IPS DF 6.9 (cell line): ENCODE data around the gene DNAH14.
"Not testable (repeated sequence)": the region's sequence is repeated elsewhere in the genome, so short reads cannot be mapped to it uniquely, and the experiment has no call there.

Experiments
- DNase-seq: peaks from one replicate; pipeline ENCODE4 v3.0.0-alpha.2; 2013; ENCODE audit warnings: low read depth, low spot score
- H3K27ac ChIP-seq: one replicate; pipeline ENCODE4 v1.5.1; 2013; ENCODE audit warnings: low read length, control low read depth
- H3K27me3 ChIP-seq: 2 replicates; pipeline ENCODE4 v1.6.1; 2013; ENCODE audit warnings: mild to moderate bottlenecking, low read length; ENCODE audit not compliant: control insufficient read depth, insufficient read depth
- H3K36me3 ChIP-seq: 2 replicates; pipeline ENCODE4 v1.6.1; 2013; ENCODE audit warnings: low read length; ENCODE audit not compliant: control insufficient read depth, insufficient read depth
- H3K4me1 ChIP-seq: 2 replicates; pipeline ENCODE4 v1.6.1; 2013; ENCODE audit warnings: low read length; ENCODE audit not compliant: control insufficient read depth, insufficient read depth
- H3K4me3 ChIP-seq: 2 replicates; pipeline ENCODE4 v1.5.1; 2013; ENCODE audit warnings: mild to moderate bottlenecking, low read length
- H3K9me3 ChIP-seq: 2 replicates; pipeline ENCODE4 v1.6.1; 2013; ENCODE audit warnings: low read length, inconsistent platforms; ENCODE audit not compliant: control insufficient read depth, insufficient read depth
- WGBS: extraction: QIAGEN DNeasy Blood & Tissue Kit; methylation state at CpG from one replicate; pipeline ENCODE4 v1.1.7; 2013; ENCODE audit warnings: mixed read lengths, missing lambda C conversion rate; ENCODE audit not compliant: insufficient read length, insufficient coverage; 5-methylcytosine and 5-hydroxymethylcytosine counted together

DNAH14 gene

DNA sequence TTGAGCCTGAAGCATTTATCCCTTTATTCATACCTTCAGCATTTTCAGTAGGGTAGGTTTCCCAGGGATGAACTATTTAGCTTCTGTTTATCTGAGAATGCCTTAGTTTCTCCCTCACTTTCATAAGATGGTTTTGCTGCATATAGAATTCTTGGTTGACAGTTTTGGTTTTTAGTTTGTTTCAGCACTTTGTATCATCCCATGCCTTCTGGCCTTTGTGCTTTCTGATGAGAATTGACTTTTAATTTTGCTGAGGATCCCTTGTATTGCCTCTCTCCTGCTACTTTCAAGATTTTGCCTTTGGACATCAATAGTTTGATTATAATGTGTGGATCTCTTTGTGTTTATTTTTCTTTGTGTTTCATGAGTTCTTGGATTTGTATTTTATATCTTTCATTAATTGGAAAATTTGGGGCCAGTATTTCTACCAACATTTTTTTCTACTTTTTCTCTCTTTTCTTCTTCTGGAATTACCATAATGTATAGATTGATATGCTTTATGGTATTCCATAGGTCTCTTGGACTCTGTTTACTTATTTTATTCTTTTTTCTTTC, 261.8 kb downstream of the DNAH14 start:
- DNase-seq: no peak
- H3K4me3 ChIP-seq: no peak overlapping the region

DNA sequence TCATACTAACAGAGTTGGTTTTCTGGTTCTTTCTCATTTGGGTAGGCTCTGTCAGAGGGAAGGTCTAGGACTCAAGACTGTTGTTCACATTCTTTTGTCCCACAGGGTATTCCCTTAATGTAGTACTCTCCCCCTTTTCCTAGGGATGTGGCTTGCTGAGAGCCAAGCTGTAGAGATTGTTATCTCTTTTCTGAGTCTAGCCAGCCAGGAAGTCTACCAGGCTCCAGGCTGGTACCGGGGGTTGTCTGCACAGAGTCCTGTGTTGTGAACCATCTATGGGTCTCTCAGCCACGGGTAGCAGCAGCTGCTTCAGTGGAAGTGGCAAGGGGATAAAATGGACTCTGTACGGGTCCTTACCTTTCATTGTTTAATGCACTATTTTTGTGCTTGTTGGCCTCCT, 272.0 kb downstream of the DNAH14 start:
- H3K4me1 ChIP-seq: no peaks in the 10 kb centered on the region
- no peak for DNase-seq
- H3K9me3 ChIP-seq: no peaks in the 10 kb centered on the region
- no peaks in the 10 kb centered on the region for H3K36me3 ChIP-seq
- no CpG with 5 or more reads among the region's 3 CpGs for WGBS
- no peaks in the 10 kb centered on the region for H3K27me3 ChIP-seq
- no peak overlapping the region for H3K4me3 ChIP-seq
- no peak overlapping the region for H3K27ac ChIP-seq

More for the DNA sequence above, 261.8 kb downstream of the DNAH14 start:
- no peaks in the 10 kb centered on the region for H3K36me3 ChIP-seq
- no peak overlapping the region for H3K27ac ChIP-seq
- H3K4me1 ChIP-seq: no peaks in the 10 kb centered on the region
- no peaks in the 10 kb centered on the region for H3K27me3 ChIP-seq
- H3K9me3 ChIP-seq: no peaks in the 10 kb centered on the region; the same call in 1 of the 2 replicates

DNA sequence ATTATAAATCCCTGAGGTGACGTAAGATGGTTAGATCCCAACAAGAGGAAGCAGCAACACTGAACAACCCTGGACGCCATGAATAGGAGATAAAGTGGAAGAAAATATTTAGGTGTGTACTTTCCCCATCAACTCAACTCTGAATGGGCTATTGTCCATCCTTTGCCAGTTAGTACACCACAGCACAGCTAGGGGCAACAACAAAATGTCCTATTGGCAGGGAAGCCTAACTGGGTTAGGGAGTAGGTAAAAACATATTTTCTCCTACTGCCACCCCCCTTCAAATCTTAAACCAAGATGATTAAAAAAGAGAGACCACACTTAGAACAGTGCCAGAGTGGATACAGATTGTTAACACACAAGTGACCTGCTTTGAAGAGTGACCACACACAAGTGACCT, 278.3 kb downstream of the DNAH14 start:
- Histone ChIP-seq H3K36me3 (no peaks in the 10 kb centered on the region), H3K9me3 (no peaks in the 10 kb centered on the region), H3K4me3 (no peak overlapping the region), H3K27me3 (no peaks in the 10 kb centered on the region), H3K4me1 (no peaks in the 10 kb centered on the region), H3K27ac (no peak overlapping the region)
- WGBS: no CpG with 5 or more reads among the region's 2 CpGs
- no peak for DNase-seq

DNA sequence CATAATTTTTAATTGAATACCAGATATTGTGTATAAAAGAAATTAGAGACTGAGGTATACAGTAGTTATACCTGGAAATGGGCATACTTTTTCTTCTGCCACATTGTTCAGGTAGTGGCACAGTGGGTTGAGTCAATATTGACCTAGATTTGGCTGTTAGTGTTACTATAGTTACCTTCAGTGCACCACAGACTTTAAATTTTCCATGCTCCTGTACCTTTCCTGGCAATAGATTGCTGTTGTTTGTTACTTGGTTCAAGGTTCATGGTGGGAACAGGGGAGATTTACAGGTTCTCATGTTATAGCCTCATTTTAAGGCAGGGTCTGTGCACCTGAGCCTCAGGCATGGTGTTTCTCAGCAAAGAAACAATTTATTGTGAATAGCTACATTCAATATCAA, 279.7 kb downstream of the DNAH14 start:
- Histone ChIP-seq H3K27me3 (no peaks in the 10 kb centered on the region), H3K36me3 (no peaks in the 10 kb centered on the region), H3K4me3 (no peak overlapping the region), H3K27ac (no peak overlapping the region), H3K4me1 (no peaks in the 10 kb centered on the region), H3K9me3 (no peaks in the 10 kb centered on the region)
- no peak for DNase-seq

DNA sequence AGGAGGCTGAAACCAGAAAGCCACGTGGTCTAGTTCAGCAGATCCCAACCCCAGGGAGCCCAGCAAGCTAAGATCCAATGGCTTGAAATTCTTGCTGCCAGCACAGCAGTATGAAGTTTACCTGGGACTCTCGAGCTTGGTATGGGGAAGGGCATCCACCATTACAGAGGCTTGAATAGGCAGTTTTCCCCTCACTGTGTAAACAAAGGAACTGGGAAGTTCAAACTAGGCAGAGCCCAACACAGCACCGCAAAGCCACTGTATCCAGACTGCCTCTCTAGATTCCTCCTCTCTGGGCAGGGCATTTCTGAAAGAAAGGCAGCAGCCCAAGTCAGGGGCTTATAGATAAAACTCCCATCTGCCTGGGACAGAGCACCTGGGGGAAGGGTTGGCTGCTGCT, 280.7 kb downstream of the DNAH14 start:
- not testable (repeated sequence) for H3K4me3 ChIP-seq, H3K4me1 ChIP-seq, H3K27me3 ChIP-seq, H3K36me3 ChIP-seq, DNase-seq, H3K27ac ChIP-seq, H3K9me3 ChIP-seq
- WGBS: no CpG with 5 or more reads among the region's 3 CpGs

DNA sequence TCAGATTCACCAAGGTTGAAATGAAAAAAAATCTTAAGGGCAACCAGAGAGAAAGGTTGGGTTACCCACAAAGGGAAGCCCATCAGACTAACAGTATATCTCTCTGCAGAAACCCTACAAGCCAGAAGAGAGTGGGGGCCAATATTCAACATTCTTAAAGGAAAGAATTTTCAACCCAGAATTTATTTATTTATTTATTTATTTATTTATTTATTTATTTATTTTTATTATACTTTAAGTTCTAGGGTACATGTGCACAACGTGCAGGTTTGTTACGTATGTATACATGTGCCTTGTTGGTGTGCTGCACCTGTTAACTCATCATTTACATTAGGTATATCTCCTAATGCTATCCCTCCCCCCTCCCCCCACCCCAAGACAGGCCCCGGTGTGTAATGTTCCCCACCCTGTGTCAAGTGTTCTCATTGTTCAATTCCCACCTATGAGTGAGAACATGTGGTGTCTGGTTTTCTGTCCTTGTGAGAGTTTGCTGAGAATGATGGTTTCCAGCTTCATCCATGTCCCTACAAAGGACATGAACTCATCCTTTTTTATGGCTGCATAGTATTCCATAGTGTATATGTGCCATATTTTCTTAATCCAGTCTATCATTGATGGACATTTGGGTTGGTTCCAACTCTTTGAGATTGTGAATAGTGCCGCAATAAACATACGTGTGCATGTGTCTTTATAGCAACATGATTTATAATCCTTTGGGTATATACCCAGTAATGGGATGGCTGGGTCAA, 282.4 kb downstream of the DNAH14 start:
- H3K36me3 ChIP-seq, H3K9me3 ChIP-seq, H3K27ac ChIP-seq, H3K4me3 ChIP-seq, H3K4me1 ChIP-seq, H3K27me3 ChIP-seq, DNase-seq: not testable (repeated sequence)
- WGBS: no CpG with 5 or more reads among the region's 5 CpGs

DNA sequence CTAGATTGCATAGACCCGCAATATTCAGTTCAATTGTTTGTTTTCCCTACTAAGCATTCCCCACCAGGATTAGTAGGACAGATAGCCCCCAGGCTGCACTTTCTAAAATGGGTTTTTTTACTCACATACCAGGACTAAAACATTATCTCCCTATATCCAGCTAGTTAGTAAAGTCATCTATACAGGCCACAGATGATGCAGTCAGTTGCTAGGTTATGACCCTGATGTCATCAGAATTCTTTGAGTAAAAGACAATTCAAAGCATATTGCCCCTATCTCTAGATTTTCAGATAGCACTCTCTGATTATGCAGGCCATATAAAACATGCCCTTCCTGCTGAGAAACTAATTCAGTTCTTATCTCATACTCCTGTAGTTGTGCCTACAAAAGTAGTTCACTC, 294.8 kb downstream of the DNAH14 start:
- Histone ChIP-seq H3K36me3 (no peaks in the 10 kb centered on the region), H3K9me3 (no peaks in the 10 kb centered on the region), H3K4me1 (no peaks in the 10 kb centered on the region), H3K4me3 (no peak overlapping the region), H3K27ac (no peak overlapping the region), H3K27me3 (no peaks in the 10 kb centered on the region)
- no peak for DNase-seq
- no CpG with 5 or more reads among the region's 1 CpG for WGBS

DNA sequence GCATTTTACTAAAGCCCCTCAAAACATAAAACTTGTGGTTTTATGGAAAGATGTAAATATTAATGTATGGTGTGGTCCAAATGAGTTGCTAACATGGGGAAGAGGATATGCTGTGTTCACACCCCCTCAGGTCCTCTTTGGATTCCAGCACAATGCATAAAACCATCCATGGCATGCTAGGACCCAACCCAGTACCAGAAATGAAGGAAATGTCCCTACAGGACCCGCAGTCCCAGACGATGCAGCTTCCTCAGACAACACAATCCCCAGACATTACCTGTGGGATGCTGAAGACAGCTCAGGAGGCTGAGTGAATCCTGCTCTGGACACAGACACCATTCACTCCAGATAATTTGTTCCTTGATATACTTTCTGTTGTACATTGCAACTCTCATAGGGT, 296.2 kb downstream of the DNAH14 start:
- Histone ChIP-seq H3K9me3 (no peaks in the 10 kb centered on the region), H3K27ac (no peak overlapping the region), H3K27me3 (no peaks in the 10 kb centered on the region), H3K4me3 (no peak overlapping the region), H3K4me1 (no peaks in the 10 kb centered on the region), H3K36me3 (no peaks in the 10 kb centered on the region)
- no CpG with 5 or more reads among the region's 2 CpGs for WGBS
- no peak for DNase-seq

DNA sequence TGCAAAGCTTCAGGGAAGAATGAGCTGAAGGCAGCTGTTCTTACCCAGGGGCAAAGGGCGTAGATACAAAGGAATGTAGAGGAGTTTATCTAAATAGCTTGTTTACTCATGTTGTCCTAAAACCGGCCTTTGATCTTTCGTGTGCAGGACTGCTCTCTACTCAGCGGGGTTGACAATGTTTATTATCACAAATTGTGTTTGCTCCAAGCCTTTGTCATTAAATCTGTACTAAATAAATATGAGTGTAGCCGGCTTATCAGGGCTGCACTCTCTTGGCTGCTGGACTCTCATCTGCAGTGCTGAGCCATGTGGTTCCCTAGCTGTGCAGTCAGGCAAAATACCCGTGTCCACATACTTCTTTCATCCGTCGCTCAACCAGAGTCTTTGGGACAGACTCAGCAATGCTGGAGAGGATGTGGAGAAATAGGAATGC, 299.4 kb downstream of the DNAH14 start:
- no CpG with 5 or more reads among the region's 8 CpGs for WGBS
- no peaks in the 10 kb centered on the region for H3K27me3 ChIP-seq
- H3K27ac ChIP-seq: no peak overlapping the region
- no peaks in the 10 kb centered on the region for H3K4me1 ChIP-seq
- no peaks in the 10 kb centered on the region for H3K36me3 ChIP-seq
- no peak overlapping the region for H3K4me3 ChIP-seq
- no peak for DNase-seq
- H3K9me3 ChIP-seq: no peaks in the 10 kb centered on the region

DNA sequence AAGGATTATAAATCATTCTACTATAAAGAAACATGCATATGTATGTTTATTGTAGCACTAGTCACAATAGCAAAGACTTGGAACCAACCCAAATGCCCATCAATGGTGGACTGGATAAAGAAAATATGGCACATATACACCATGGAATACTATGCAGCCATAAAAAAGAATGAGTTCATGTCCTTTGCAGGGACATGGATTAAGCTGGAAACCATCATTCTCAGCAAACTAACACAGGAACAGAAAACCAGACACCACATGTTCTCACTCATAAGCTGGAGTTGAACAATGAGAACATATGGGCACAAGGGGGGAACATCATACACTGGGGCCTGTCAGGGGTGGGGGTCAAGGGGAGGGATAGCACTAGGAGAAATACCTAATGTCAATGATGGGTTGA, 300.0 kb downstream of the DNAH14 start:
- H3K4me3 ChIP-seq, H3K27me3 ChIP-seq, H3K27ac ChIP-seq, DNase-seq, H3K9me3 ChIP-seq, H3K36me3 ChIP-seq, H3K4me1 ChIP-seq: not testable (repeated sequence)

DNA sequence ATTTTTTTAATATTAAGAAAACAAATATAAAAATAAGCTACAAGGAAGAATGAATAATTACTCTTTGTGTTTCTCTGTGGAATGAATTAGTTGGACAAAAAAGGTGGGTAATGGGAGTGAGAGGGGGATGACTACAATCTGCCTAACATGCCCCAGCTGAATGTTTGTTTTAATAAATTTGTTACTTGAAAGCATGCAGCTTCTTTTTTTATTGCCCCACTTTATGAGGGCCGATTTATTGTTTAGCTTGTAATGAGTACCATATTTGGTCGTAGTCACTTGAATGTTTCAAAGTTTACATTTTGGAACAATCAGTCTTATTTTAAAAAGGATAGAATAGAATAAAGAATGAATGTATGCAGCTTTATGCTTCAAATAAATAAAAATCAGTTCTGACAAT, 301.0 kb downstream of the DNAH14 start:
- Histone ChIP-seq H3K9me3 (no peaks in the 10 kb centered on the region), H3K27me3 (no peaks in the 10 kb centered on the region), H3K27ac (no peak overlapping the region), H3K4me3 (no peak overlapping the region), H3K36me3 (no peaks in the 10 kb centered on the region), H3K4me1 (no peaks in the 10 kb centered on the region)
- no peak for DNase-seq
- no CpG with 5 or more reads among the region's 2 CpGs for WGBS
